KMS-11 (cell line): ENCODE results near the gene RPS27.
A peak's percentile ranks its signal among the peaks of the same experiment; 100 is the strongest.

Experiments
- H2AFZ ChIP-seq: fragments of 200-600 bp; sonication (generic); 2 replicates; pipeline ENCODE4 v1.6.1; 2016; ENCODE audit warnings: antibody characterized with exemption, mixed run types, low read depth
- H3K27ac ChIP-seq: fragments of 200-600 bp; sonication (generic); 2 replicates; pipeline ENCODE4 v1.6.1; 2016; ENCODE audit warnings: mild to moderate bottlenecking, mixed run types
- H3K27me3 ChIP-seq: fragments of 200-600 bp; sonication (generic); 2 replicates; pipeline ENCODE4 v1.6.1; 2017; ENCODE audit warnings: mild to moderate bottlenecking, low read depth, mixed run types, moderate library complexity; ENCODE audit not compliant: insufficient read depth
- H3K36me3 ChIP-seq: fragments of 200-600 bp; sonication (generic); 2 replicates; pipeline ENCODE4 v1.6.1; 2017; ENCODE audit warnings: mild to moderate bottlenecking, mixed run types; ENCODE audit not compliant: insufficient read depth
- H3K4me1 ChIP-seq: fragments of 200-600 bp; sonication (generic); 2 replicates; pipeline ENCODE4 v1.6.1; 2016; ENCODE audit warnings: mild to moderate bottlenecking, low read depth, mixed run types; ENCODE audit not compliant: poor library complexity, severe bottlenecking
- H3K4me2 ChIP-seq: fragments of 200-600 bp; sonication (generic); 2 replicates; pipeline ENCODE4 v1.7.0; 2016; ENCODE audit warnings: mild to moderate bottlenecking, mixed run types
- H3K4me3 ChIP-seq: fragments of 200-600 bp; sonication (generic); IDR thresholded peaks from 2 replicates; pipeline ENCODE4 v1.6.1; 2017; ENCODE audit warnings: low read depth, low read length, mixed read lengths; ENCODE audit not compliant: insufficient read depth
- H3K79me2 ChIP-seq: fragments of 200-600 bp; sonication (generic); 2 replicates; pipeline ENCODE4 v1.6.1; 2016; ENCODE audit warnings: low read depth, mixed run types; ENCODE audit not compliant: insufficient read depth
- H3K9ac ChIP-seq: fragments of 200-600 bp; sonication (generic); 2 replicates; pipeline ENCODE4 v1.6.1; 2016; ENCODE audit warnings: mild to moderate bottlenecking, mixed run types
- H4K20me1 ChIP-seq: fragments of 200-600 bp; sonication (generic); 2 replicates; pipeline ENCODE4 v1.6.1; 2016; ENCODE audit warnings: mild to moderate bottlenecking, mixed run types; ENCODE audit not compliant: insufficient read depth
- TF ChIP-seq, protein P1 (sequence below): fragments of 200-600 bp; sonication (generic); conservative IDR thresholded peaks from 2 replicates; pipeline ENCODE4 v1.6.1; 2017; ENCODE audit warnings: low read depth, mild to moderate bottlenecking, antibody characterized with exemption, low read length, moderate library complexity, mixed read lengths

The RPS27 gene

DNA sequence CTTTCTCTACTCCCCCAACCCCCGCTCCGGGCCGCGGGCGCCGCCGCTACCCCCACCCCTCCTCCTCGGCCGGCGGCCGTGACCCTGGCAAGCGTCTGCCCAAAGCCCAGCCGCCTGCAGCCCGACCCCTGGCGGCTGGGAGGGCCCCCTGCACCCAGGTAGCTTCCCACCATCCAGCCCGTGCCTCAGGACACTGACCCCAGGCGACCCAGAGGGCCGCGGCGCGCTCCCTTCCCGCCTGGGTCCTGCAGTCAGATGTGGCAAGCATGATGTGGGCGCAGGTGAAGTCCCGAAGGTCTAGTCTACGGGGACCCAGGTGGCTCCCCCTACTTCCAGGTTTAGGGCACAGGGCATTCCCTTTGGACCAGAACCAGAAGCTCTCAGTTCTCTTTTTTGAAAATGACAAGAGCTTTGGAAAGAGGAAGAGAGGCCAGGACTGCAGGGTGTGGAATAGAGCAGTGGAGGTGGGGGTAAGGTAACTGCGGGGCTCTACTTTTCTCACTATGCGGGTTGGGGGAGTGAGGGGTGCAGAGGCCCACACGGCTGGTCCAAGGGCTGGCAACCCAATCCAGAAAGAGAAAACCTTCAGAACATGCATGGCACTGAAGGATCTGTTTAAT lies 43.8 kb upstream of the RPS27 start, which contains the start of gene DENND4B:
Gene DENND4B, minus strand, starts transcription at position 97 of the 620 bp plus-strand sequence. CDS start 2,344 bp downstream, outside the sequence.
- Histone ChIP-seq H2AFZ (peak within 1 kb of the TSS; percentile 90), H3K4me3 (peak within 1 kb of the TSS; percentile 99), H4K20me1 (no peaks in the 10 kb centered on the region), H3K79me2 (peaks cover 21% of the 10 kb centered on the region; the same call in 1 of the 2 replicates), H3K4me2 (peak within 1 kb of the TSS; percentile 87), H3K27ac (peak within 1 kb of the TSS; percentile 54), H3K36me3 (no peaks in the 10 kb centered on the region; the same call in 1 of the 2 replicates), H3K27me3 (no peaks in the 10 kb centered on the region), H3K9ac (peak within 1 kb of the TSS; percentile 73), H3K4me1 (peaks cover 16% of the 10 kb centered on the region)
- TF ChIP-seq, protein P1, sequence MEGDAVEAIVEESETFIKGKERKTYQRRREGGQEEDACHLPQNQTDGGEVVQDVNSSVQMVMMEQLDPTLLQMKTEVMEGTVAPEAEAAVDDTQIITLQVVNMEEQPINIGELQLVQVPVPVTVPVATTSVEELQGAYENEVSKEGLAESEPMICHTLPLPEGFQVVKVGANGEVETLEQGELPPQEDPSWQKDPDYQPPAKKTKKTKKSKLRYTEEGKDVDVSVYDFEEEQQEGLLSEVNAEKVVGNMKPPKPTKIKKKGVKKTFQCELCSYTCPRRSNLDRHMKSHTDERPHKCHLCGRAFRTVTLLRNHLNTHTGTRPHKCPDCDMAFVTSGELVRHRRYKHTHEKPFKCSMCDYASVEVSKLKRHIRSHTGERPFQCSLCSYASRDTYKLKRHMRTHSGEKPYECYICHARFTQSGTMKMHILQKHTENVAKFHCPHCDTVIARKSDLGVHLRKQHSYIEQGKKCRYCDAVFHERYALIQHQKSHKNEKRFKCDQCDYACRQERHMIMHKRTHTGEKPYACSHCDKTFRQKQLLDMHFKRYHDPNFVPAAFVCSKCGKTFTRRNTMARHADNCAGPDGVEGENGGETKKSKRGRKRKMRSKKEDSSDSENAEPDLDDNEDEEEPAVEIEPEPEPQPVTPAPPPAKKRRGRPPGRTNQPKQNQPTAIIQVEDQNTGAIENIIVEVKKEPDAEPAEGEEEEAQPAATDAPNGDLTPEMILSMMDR = peak; percentile 97

DNA sequence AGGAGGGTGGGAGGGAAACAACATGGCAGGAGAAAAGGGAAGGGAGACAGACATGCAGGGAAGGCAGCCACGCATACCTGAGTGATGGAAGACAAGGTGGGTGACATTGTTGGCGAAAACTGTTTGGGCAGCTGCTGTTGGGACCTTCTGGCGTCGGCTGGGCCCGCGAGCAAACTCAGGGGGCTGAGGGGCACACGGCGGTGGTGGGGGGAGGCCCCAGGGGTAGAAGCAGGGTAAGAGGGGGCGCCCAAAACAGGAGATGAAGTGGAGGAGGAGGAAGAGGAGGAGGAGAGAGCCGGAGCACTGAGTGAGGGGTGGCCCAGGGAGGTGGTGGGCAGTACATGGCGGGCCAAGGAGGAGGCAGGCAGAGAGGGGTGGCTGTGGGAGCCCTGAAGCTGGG lies 39.4 kb upstream of the RPS27 start:
- Histone ChIP-seq H2AFZ (no peak overlapping the region), H3K27ac (no peak overlapping the region), H3K9ac (no peak overlapping the region), H3K79me2 (peaks cover 23% of the 10 kb centered on the region), H3K27me3 (no peaks in the 10 kb centered on the region), H3K4me3 (no peak overlapping the region), H3K36me3 (no peaks in the 10 kb centered on the region; the same call in 1 of the 2 replicates), H3K4me2 (no peak overlapping the region), H4K20me1 (no peaks in the 10 kb centered on the region), H3K4me1 (peaks cover 8% of the 10 kb centered on the region)
- TF ChIP-seq, protein P1 = no peak

DNA sequence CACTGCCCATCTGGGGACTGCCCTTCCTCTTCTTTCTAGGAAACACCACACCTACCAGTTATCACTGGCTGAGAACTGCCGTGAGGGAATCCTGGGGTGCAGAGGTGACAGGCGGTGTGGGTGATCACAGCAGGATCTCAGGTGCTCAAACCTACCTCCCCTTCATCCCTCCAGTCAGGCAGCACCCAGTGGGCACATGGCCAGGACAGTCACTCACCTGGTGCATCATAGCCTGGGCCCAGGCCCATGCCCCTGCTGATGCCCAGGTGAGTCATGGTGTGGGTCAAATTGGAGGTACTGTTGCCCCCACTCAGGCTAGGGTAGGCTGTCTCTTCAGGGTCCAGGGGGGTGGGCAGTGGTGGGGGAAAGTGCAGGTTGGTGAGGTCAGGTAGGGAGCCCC lies 38.8 kb upstream of the RPS27 start:
- Histone ChIP-seq H3K79me2 (peaks cover 29% of the 10 kb centered on the region), H3K27me3 (no peaks in the 10 kb centered on the region), H3K27ac (no peak overlapping the region), H3K36me3 (no peaks in the 10 kb centered on the region; the same call in 1 of the 2 replicates), H3K4me1 (peaks cover 12% of the 10 kb centered on the region), H3K4me3 (no peak overlapping the region), H2AFZ (no peak overlapping the region), H3K9ac (no peak overlapping the region), H3K4me2 (no peak overlapping the region), H4K20me1 (0 out of 2 replicates have a peak, but pooled peaks cover 4% of the 10 kb centered on the region)
- TF ChIP-seq, protein P1 = no peak

DNA sequence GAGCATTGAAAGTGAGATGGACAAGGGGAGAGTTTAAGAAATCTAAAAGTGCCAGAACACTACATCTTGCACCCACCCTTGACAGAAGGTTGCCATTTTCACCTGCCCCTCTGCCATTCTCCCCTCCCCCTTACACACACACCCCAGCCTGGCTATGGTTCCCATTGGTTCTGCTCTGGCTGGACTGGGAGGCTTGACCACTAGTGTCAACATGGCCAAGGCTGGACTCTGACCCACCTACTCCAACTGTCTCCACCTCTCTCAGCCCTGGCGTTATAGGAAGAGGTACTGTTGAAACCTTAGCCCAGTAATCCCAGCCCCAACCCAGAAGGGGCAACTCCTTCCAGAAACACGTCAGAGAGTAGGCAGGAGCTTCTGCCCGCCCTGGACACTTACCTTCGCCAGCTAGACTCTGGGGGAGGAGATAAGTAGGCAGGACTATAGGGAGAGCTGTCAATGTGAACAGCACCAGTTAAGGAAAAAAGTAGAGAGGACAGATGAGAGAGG lies 36.6 kb upstream of the RPS27 start:
- Histone ChIP-seq H3K36me3 (no peaks in the 10 kb centered on the region; the same call in 1 of the 2 replicates), H3K4me2 (no peak overlapping the region), H3K27me3 (no peaks in the 10 kb centered on the region), H2AFZ (no peak overlapping the region), H3K27ac (no peak overlapping the region), H4K20me1 (0 out of 2 replicates have a peak, but pooled peaks cover 7% of the 10 kb centered on the region), H3K79me2 (peaks cover 43% of the 10 kb centered on the region), H3K4me1 (peaks cover 18% of the 10 kb centered on the region), H3K4me3 (no peak overlapping the region), H3K9ac (no peak overlapping the region)
- TF ChIP-seq, protein P1 = no peak
